SK-N-SH (cell line): ENCODE results near the gene EPHB4.

Source experiments
- EZH2phosphoT487 ChIP-seq: fragments of 200-600 bp; sonication (generic); IDR thresholded peaks from 2 replicates; pipeline ENCODE4 v1.6.1; 2017; ENCODE audit warnings: low read depth, mixed run types, mild to moderate bottlenecking, antibody characterized with exemption, moderate library complexity, borderline replicate concordance
- GABPA ChIP-seq: IDR thresholded peaks from 2 replicates; pipeline ENCODE4 v1.4.0; 2012; ENCODE audit warnings: low read depth, mild to moderate bottlenecking
- JUND ChIP-seq: IDR thresholded peaks from 2 replicates; pipeline ENCODE4 v1.4.0; 2012
- RAD21 ChIP-seq: IDR thresholded peaks from 2 replicates; pipeline ENCODE4 v1.6.1; 2012; ENCODE audit warnings: mild to moderate bottlenecking, low read length
- TCF12 ChIP-seq: IDR thresholded peaks from 2 replicates; pipeline ENCODE4 v1.4.0; 2012
- TF ChIP-seq, protein P1 (sequence below): fragments of 200-600 bp; sonication (generic); IDR thresholded peaks from 2 replicates; pipeline ENCODE4 v1.6.1; 2017; ENCODE audit warnings: antibody characterized with exemption, mild to moderate bottlenecking, moderate library complexity

DNA sequence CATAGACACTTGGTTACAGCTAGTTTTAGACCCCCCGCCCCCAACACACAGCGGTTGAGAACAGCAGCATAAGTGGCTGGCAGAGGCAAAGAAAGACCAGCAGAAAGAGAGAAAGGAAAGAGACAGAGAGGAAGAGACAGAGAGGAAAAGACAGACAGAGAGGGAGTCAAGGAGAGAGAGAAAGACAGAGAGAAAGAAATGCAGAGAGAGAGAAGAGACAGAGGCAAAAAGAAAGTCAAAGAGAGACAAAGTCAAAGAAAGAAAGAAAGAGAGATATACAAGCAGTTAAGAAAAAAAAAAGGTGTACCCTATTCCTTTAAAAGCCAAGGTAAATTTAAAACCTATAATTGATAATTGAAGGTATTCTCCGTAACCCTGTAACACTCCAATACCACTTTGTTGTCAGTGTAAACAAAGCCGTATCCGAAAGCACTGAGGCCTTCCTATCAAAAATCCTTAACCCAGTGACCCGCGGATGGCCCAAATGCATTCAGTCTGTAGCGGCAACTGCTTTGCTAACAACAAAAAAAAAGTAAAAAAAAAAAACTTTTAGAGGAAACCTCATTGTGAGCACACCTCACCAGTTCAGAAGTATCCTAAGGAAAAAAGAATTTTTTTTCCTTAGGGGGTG is 13.3 kb upstream of the EPHB4 start:
- TF ChIP-seq JUND (no peak), GABPA (no peak), RAD21 (no peak), EZH2phosphoT487 (no peak), TCF12 (no peak)
- TF ChIP-seq, protein P1, sequence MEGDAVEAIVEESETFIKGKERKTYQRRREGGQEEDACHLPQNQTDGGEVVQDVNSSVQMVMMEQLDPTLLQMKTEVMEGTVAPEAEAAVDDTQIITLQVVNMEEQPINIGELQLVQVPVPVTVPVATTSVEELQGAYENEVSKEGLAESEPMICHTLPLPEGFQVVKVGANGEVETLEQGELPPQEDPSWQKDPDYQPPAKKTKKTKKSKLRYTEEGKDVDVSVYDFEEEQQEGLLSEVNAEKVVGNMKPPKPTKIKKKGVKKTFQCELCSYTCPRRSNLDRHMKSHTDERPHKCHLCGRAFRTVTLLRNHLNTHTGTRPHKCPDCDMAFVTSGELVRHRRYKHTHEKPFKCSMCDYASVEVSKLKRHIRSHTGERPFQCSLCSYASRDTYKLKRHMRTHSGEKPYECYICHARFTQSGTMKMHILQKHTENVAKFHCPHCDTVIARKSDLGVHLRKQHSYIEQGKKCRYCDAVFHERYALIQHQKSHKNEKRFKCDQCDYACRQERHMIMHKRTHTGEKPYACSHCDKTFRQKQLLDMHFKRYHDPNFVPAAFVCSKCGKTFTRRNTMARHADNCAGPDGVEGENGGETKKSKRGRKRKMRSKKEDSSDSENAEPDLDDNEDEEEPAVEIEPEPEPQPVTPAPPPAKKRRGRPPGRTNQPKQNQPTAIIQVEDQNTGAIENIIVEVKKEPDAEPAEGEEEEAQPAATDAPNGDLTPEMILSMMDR: no peak
